WERI-Rb-1 (cell line): Measurements from ENCODE around the gene DCDC2.
"Not testable (repeated sequence)": the region's sequence is repeated elsewhere in the genome, so short reads cannot be mapped to it uniquely, and the experiment has no call there.

ENCODE experiments used
- DNase-seq: peaks from one replicate; pipeline ENCODE4 v3.0.0-alpha.2; 2020
- H3K27ac ChIP-seq: fragments of 250-450 bp; sonication (Bioruptor Pico); 2 replicates; pipeline ENCODE4 v1.5.1; 2020; ENCODE audit warnings: mild to moderate bottlenecking, moderate library complexity
- H3K27me3 ChIP-seq: fragments of 250-450 bp; sonication (Bioruptor Pico); 2 replicates; pipeline ENCODE4 v1.5.1; 2021; ENCODE audit warnings: mild to moderate bottlenecking, low read depth, moderate library complexity; ENCODE audit not compliant: insufficient read depth, severe bottlenecking
- H3K36me3 ChIP-seq: fragments of 250-450 bp; sonication (Bioruptor Pico); 2 replicates; pipeline ENCODE4 v1.5.1; 2020; ENCODE audit warnings: mild to moderate bottlenecking, moderate library complexity
- H3K4me3 ChIP-seq: 2 replicates; pipeline ENCODE4 v1.5.1; 2011; ENCODE audit warnings: low read depth, mild to moderate bottlenecking, control low read depth, low read length
- H3K9me3 ChIP-seq: fragments of 250-450 bp; sonication (Bioruptor Pico); 2 replicates; pipeline ENCODE4 v1.5.1; 2021; ENCODE audit warnings: mild to moderate bottlenecking, moderate library complexity; ENCODE audit not compliant: severe bottlenecking
- CTCF ChIP-seq: IDR thresholded peaks from 2 replicates; pipeline ENCODE4 v1.5.1; 2011; ENCODE audit warnings: low read depth, mild to moderate bottlenecking, control low read depth, inconsistent platforms, low read length

DCDC2 gene

GRCh38 chr6:24252280-24252679 lies 105.6 kb downstream of the DCDC2 start:
- H3K27ac ChIP-seq = no peak overlapping the region
- no peak for TF ChIP-seq CTCF
- no peaks in the 10 kb centered on the region for H3K27me3 ChIP-seq
- no peak overlapping the region for H3K4me3 ChIP-seq
- peaks cover 4% of the 10 kb centered on the region for H3K9me3 ChIP-seq
- H3K36me3 ChIP-seq = no peaks in the 10 kb centered on the region
- no peak for DNase-seq

- no peak for TF ChIP-seq CTCF
- Histone ChIP-seq H3K36me3 (no peaks in the 10 kb centered on the region), H3K4me3 (no peak overlapping the region)
These were observed 106.5 kb downstream of the DCDC2 start for GRCh38 chr6:24251339-24251738.

GRCh38 chr6:24249926-24250325 lies 107.9 kb downstream of the DCDC2 start:
- no peak for DNase-seq
- H3K36me3 ChIP-seq = no peaks in the 10 kb centered on the region

More at GRCh38 chr6:24251339-24251738, 106.5 kb downstream of the DCDC2 start:
- H3K9me3 ChIP-seq = peaks cover 4% of the 10 kb centered on the region
- no peaks in the 10 kb centered on the region for H3K27me3 ChIP-seq
- H3K27ac ChIP-seq = no peak overlapping the region
- DNase-seq = no peak

GRCh38 chr6:24245275-24245674 lies 112.6 kb downstream of the DCDC2 start:
- TF ChIP-seq CTCF = no peak
- Histone ChIP-seq H3K27me3 (no peaks in the 10 kb centered on the region), H3K9me3 (no peaks in the 10 kb centered on the region)

More at GRCh38 chr6:24249926-24250325, 107.9 kb downstream of the DCDC2 start:
- Histone ChIP-seq H3K9me3 (peaks cover 4% of the 10 kb centered on the region), H3K4me3 (no peak overlapping the region), H3K27me3 (no peaks in the 10 kb centered on the region), H3K27ac (no peak overlapping the region)
- no peak for TF ChIP-seq CTCF

GRCh38 chr6:24242924-24243323 lies 114.9 kb downstream of the DCDC2 start:
- Histone ChIP-seq H3K9me3 (peaks cover 3% of the 10 kb centered on the region), H3K36me3 (no peaks in the 10 kb centered on the region), H3K4me3 (no peak overlapping the region), H3K27me3 (no peaks in the 10 kb centered on the region), H3K27ac (no peak overlapping the region)
- no peak for TF ChIP-seq CTCF
- DNase-seq = no peak

More at GRCh38 chr6:24245275-24245674, 112.6 kb downstream of the DCDC2 start:
- H3K36me3 ChIP-seq = no peaks in the 10 kb centered on the region
- H3K27ac ChIP-seq = no peak overlapping the region
- H3K4me3 ChIP-seq = no peak overlapping the region
- no peak for DNase-seq

GRCh38 chr6:24241779-24242178 lies 116.1 kb downstream of the DCDC2 start:
- not testable (repeated sequence) for H3K36me3 ChIP-seq, H3K27me3 ChIP-seq, H3K27ac ChIP-seq, H3K4me3 ChIP-seq, H3K9me3 ChIP-seq, DNase-seq
